ENCODE measurements around the gene EML2. TPM values are rescaled to one million over a fixed set of nuclear protein-coding genes. Genes with fewer than 3 reads are reported as not detected.

EML2 gene
- total and polyA plus RNA-seq, 2 of the 4 experiments (the other 2 are of a cell fraction): 11.8 to 25.3 TPM

- Histone ChIP-seq H3K27ac (ENCODE audit: insufficient read depth, low read length) (no peak overlapping the region), H3K27me3 (ENCODE audit: control insufficient read depth, insufficient read depth, low read length) (peaks cover 6% of the 10 kb centered on the region), H3K4ac (ENCODE audit: low read depth, low read length) (peak overlapping the region; percentile 28), H2AK9ac (replicated peaks; ENCODE audit: low read depth, low read length, poor library complexity) (peak overlapping the region; percentile 78), H3K18ac (ENCODE audit: low read depth, low read length) (no peak overlapping the region), H2BK5ac (ENCODE audit: low read depth, low read length, poor library complexity, severe bottlenecking) (no peak overlapping the region), H2AFZ (replicated peaks; ENCODE audit: low read length, poor library complexity) (peak overlapping the region; percentile 98), H3K9me1 (ENCODE audit: insufficient read depth, low read length) (no peaks in the 10 kb centered on the region), H3K4me2 (ENCODE audit: low read depth, low read length) (peak overlapping the region; percentile 52), H3K9me3 (ENCODE audit: control insufficient read depth, insufficient read depth, low read length) (no peaks in the 10 kb centered on the region; the same call in 1 of the 2 replicates), H4K91ac (ENCODE audit: insufficient read depth, low read depth, low read length) (peak overlapping the region; percentile 57; the same call in 1 of the 2 replicates), H2AK5ac (ENCODE audit: low read depth, low read length) (peak overlapping the region; percentile 79), H3K36me3 (ENCODE audit: control insufficient read depth, insufficient read depth, low read length) (peaks cover 14% of the 10 kb centered on the region), H4K8ac (ENCODE audit: low read depth in 2 of 2, low read length in 2 of 2) (peak overlapping the region; percentile 77 to 94), H4K20me1 (ENCODE audit: insufficient read depth, low read length) (no peaks in the 10 kb centered on the region), H2BK15ac (ENCODE audit: low read depth, low read length) (peak overlapping the region; percentile 18; the same call in 1 of the 3 replicates), H4K5ac (ENCODE audit: low read depth, low read length) (peak overlapping the region; percentile 35), H3K56ac (ENCODE audit: extremely low read depth, insufficient read depth, low read length) (no peak overlapping the region), H2BK20ac (ENCODE audit: low read depth, low read length) (no peak overlapping the region), H2BK120ac (ENCODE audit: low read depth, low read length) (peak overlapping the region; percentile 44; the same call in 1 of the 2 replicates), H3K9ac (ENCODE audit: low read depth, low read length) (no peak overlapping the region; the same call in 1 of the 2 replicates), H3K4me3 (ENCODE audit: insufficient read depth, low read depth, low read length) (no peak overlapping the region), H3K23ac (ENCODE audit: low read depth, low read length) (peak overlapping the region; percentile 56; the same call in 1 of the 2 replicates), H3K4me1 (ENCODE audit: control insufficient read depth, insufficient read depth, low read length) (peaks cover 6% of the 10 kb centered on the region; the same call in 1 of the 2 replicates), H3K14ac (replicated peaks; ENCODE audit: low read depth, low read length) (peak overlapping the region; percentile 19; the same call in 1 of the 2 replicates), H3K79me1 (ENCODE audit: low read depth in 1 of 2, low read length in 2 of 2) (no peaks in the 10 kb centered on the region)
- in situ Hi-C loops (cut with MboI; ENCODE audit: low sequenced_read_pairs): no loop called here
- BruUV-seq (replicated peaks): no TSS peak
- ChIA-PET CTCF (interaction anchor here (0.5 to 2.5 kb wide), 3 partner anchors 26 to 108 kb away, joined by 3 to 10 read pairs (median 3); no protein-coding TSS in a partner anchor), POLR2A (ENCODE audit: unreplicated experiment) (no interaction called here)
- TF ChIP-seq RAD21 (IDR thresholded peaks at IDR 0.05; ENCODE audit: low read length) (peak; percentile 81), MXI1 (IDR thresholded peaks at IDR 0.05; ENCODE audit: borderline replicate concordance, low read depth, low read length) (no peak), CTCF (conservative IDR thresholded peaks at IDR 0.05; ENCODE audit: low read depth, low read length) (peak; percentile 94), MAZ (IDR thresholded peaks at IDR 0.05; ENCODE audit: borderline replicate concordance, low read depth, low read length) (peak; percentile 44; the same call in 1 of the 2 replicates), SMC3 (IDR thresholded peaks at IDR 0.05; ENCODE audit: low read depth, low read length) (peak; percentile 89), BHLHE40 (IDR thresholded peaks at IDR 0.05; ENCODE audit: low read depth, low read length) (peak; percentile 34; the same call in 1 of the 2 replicates), USF2 (IDR thresholded peaks at IDR 0.05; ENCODE audit: low read depth, low read length) (peak; percentile 95), ELK1 (IDR thresholded peaks at IDR 0.05; ENCODE audit: borderline replicate concordance, low read depth, low read length) (no peak), POLR2A (IDR thresholded peaks at IDR 0.05; ENCODE audit: low read depth, low read length) (no peak)
- intact Hi-C loops (cut with micrococcal nuclease): loop anchor here (1.0 kb wide), 2 partner anchors 35 to 74 kb away; no protein-coding TSS in a partner anchor
- dilution Hi-C loops (cut with HindIII; ENCODE audit: low sequenced_read_pairs, unreplicated experiment): no loop called here
- ATAC-seq (ENCODE audit: low read depth) (peak; percentile 96), DNase-seq (peak; percentile 59)
- WGBS, 2 experiments (ENCODE audit: extremely low coverage in 2 of 2, insufficient read length in 1 of 2): 12% methylated on average over 14 of the region's 28 CpGs; no CpG with 5 or more reads in 1 of the 2 experiments
Measured at GRCh38 chr19:45607071-45608029, 31.8 kb downstream of the EML2 start.
